Stromal cell of bone marrow (primary cell): ENCODE results near the gene SEC24D.

Source experiments
- DNase-seq: peaks from one replicate; pipeline ENCODE4 v3.0.0-alpha.2; 2012; ENCODE audit warnings: low read depth

SEC24D gene

DNA sequence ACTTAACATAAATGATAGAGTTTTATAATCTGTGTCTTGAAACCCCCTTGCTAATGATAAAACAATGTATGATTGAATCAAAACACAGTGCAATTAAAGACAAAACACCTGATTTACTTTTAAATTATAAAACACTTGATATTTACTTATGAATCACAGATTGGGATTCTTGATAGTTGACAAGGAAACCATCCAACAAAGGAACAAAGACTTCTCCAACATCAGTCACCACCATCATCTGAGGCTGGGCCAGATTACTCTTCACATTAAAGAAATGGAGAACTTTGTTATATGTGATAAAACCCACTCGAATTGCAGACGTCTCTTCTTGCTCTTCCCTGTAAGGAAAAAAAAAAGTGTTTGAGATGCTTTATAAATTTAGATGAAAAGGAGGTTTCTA is 83.4 kb downstream of the SEC24D start:
- no peak for DNase-seq

DNA sequence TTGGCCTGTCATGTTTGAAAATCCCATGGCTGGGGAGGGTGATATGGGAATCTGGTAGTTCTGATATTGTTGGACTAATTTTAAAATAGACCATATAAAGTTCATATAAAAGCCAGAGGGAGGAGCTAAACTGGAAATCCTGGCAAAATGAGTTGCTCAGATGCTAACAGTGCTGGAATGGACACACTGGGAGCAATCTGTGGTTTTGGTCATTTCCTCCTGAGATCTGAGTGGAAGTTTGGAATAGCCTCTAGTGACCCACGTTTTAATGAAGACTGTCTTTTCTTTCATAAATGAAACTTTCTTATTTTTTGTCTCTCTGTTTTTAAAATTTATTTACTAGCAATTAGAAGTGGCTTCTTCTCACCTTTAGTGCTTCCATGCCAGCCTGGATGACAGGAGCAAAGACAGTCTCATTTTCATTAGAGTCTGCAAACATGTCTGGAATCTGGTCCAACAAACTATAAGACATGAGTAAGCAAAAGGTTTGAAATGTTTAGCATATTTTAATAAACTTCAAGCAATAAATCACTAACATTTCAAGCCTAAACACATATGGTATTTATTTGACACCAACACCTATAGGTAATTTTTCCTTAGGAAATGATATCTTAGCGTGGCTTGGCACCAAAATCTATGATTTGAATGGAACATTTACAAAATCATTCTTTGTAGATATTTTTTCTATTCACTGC is 84.2 kb downstream of the SEC24D start:
- DNase-seq: peak; percentile 91

DNA sequence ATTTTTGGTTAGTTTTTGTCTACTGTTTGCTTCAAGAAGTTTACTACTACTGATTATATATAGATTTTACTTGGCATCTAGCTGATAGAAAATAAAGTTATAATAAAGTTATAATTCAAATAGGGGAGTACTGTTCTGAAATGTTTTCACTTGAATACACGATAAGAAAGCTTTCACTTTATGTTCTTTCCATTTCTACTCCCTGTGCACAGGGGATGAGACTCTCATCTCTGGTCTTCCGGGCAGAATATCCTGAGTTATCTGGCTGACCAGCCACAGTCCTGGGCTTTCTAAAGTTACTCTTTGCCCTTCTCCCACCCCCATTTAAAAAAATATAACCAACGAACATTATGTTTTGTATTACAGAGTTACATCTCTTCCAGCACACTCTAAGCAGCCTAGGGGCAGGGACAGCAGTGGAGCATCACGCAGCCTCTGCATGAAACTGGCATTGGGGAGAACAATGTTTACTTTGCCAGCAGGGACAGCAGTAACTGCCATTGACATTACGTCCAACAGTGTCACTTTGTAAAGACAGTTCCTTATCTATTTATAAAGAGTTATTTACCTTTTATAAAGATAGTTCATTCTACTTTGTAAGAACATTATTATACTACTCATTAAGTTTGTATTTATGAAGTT is 86.5 kb downstream of the SEC24D start:
- no peak for DNase-seq

DNA sequence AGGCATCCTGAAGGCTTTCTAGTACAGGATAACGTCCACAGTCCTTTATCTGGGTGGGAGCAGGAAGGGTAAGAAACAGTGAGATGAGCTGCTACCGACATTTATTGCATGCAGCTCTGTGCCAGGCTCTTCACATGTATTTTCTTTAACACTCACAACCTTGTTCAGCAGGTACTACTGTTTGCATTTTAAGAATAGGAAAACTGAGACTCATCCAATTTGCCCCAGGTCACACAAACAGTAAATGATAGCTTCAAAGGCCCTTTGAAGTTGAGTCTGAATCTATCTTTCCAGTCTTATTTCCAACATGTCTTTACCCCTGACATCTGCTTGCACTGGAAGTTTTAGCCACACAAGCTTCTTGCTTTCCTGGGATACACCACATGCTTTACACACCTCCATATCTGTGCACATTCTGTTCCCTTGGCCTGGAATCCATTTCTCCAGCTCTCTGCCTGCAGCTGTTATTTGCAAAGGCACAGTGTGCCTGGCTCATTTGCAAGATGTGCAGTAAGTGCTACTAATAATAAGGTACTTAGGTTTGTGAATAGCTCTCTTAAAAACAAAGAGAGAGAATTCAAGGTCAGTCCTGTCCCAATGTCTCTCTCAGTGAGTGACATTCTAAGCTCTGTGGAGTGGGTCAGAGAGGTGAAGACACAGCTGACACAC is 89.5 kb downstream of the SEC24D start:
- no peak for DNase-seq

DNA sequence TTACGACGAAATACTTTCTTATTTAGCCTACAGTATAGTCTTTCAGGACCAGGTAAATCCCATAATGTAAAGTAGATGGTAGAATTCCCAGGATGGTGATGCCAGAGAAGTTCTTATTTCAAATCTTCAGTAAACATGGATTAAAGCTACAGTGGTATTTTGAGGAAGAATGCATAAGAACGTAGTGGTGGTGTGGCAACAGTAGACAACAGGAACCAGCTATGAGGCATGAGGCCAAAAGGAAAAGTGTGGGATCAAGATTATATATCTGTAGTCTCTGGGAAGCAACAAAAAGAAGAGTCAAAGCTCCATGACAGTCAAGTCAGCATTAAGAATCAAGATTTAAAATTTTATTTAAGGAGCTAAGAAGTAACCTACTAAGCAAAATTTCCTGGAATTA is 90.6 kb downstream of the SEC24D start:
- DNase-seq: no peak

DNA sequence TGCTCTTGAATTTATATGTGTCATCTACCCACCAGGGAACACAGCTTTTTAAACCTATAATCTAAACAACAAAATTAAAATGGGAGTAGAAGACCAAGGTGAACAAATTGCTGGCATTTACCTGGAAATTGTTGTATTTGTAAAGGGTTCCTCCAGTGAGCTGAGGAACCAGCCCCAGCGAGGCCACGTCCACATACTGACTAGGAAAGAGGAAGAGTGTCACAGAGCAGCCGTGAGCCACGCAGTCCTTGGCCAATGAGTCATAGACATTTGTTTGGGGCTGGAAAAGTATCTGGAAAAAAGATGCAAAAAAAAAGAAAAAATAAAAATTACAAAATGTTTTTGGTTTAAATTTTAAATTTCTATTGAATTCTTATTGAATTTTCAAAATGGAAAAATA is 92.1 kb downstream of the SEC24D start:
- no peak for DNase-seq

DNA sequence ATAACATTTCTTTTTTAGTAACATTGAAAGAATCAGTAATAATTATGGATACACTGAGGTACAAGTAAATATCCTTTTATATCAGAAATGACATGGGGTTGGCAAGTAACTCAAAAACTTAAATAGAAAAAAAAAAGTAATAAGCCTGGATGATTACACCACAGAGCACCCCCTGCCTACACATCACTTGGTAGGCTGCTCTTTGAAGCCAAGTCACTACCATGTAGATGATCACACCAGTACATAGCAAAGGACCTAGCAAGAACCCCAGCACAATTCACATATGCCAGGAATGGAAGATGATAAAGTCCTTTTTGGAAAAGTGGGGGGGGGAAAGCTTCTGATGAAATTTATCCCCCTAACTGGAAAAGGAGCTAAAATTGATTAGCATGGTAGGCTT is 93.9 kb downstream of the SEC24D start:
- no peak for DNase-seq

DNA sequence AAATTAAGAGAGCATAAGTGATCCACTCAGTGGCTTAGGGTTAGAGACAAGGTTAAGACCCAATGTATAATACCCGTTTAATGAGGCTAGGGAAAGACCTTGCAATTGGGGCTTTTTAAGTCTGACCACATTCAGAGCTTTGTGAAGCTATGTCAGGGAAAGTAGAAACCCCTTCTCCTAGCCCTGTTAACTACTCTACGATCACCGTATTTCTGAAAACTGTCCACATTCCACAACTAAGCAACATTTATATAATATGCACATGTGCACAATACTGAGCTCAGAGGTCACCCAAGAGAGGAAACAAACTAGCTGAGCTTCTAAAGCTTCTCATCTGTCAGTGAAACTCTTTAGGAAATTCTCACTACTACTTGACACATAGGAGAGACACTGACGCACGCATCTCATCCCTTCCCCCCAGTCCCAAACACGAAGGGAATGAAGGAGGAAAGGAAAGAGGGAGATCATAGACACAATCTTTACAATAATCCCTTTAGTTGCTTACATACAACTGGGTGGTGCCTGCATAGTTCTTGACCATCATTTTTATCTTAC is 94.5 kb downstream of the SEC24D start:
- no peak for DNase-seq

DNA sequence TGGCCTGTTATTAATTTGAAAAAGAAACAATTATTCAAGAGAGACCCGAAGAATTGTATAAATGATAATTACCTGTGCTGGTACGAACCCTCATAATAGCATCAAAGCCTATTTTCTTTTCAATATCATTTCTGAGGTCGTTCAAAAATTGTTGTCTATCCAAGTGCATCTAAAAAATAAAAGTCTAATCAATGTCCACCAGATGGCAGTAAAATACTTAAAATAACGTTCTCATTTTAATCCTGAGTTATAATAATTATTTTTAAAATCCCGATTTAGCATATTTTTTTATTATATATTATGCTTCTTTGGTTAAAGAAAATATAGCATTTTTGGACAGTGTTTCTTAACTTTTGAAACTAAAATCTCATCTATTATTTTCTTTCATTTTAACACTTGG is 95.1 kb downstream of the SEC24D start:
- DNase-seq: no peak

DNA sequence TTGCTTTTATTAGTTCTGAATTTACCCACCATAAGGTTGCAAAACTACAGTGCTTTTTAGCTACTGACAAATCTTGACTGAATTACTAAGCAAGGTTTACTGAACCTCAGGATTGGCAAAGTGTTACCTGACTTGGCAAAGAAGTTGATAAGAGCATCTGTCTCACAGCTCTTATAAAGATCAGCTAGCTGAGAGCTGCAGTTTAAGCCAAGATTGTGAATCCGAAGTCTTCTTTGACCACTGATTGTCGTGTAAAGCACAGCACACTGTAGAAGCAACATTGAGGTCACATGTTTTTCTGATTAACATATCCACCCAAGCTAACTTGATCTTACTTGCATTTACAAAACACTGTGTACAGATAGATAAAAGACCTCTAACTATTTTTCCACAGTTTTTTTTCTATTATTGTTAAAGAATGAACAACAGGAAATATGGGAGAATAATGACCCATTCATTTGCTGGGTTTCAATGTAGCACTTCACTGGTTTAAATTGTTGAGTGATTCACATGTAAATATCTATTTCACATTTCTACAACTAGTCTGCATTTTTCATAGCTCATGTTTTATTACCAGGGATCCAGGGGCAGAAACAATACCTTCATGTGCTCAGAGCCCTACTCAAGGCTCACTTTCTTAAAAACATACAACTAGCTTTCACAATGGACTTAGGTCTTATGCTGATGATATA is 96.8 kb downstream of the SEC24D start:
- DNase-seq: no peak

DNA sequence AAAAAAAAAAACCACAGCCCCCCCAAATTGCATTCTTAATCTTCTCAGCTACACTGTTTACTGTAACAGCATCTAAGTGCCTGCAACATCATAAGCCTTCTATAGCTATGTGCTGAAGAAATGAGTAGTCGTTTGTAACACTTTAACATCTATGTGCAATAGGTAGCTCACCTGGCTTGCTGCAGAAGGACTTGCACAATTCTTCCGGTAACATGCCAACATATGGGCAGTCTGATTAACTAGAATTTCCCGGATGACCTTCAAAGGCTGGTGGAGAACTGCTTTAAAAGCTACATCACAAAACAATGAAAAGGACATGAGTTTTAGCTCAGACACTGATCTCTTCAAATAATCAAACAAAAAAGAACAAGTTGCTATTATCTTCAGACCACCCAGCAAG is 97.8 kb downstream of the SEC24D start:
- DNase-seq: no peak

DNA sequence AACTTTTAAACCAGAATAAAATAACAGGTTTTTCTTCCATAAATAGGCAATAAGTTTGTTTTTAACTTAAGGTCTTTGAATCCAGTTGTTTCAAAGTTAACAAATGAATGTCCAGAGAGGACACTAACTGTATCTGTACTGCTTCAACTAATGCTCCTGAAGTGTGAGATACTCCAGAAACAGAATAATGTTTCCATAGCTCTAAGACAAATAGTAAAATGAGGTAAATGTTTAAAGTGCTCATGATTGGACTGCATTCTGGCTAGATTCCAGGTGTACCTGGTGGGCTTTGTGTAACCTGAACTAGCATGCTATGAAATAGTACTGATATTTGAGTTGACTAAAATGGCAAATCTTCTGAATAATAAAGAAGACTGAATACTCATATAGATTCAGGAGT is 99.0 kb downstream of the SEC24D start:
- no peak for DNase-seq

DNA sequence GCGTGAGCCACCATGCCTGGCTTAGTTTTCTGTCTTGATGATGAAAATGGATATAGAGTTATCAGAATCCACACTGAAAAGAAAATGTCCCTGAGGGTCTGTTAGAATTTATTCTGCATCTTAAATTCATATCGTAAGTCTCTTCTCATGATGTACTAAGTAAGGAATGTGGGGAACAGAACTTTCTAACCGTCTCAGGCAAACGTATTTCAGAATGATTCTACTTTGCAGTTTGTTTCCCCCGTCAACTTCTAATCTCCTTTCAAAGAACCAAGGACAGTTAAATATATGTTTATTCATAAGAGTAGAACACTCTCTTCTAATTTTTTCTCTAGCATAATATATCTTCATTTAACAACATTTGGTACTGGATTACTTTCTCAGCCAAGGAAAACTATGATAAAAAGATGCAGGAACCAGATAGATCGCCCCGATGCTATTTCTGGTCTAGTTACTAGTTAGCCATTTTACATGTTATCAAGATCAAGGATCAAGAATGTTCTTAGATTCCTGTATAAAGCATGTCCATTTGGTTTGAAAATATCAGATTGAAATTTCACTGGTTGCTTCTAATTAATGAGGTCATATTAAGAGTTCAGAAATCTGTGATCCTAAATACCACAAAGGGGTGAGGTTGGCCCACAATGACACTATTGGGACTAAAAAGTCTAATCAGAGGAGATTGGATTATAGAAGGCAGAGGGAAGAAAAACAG is 101.3 kb downstream of the SEC24D start:
- DNase-seq: no peak

DNA sequence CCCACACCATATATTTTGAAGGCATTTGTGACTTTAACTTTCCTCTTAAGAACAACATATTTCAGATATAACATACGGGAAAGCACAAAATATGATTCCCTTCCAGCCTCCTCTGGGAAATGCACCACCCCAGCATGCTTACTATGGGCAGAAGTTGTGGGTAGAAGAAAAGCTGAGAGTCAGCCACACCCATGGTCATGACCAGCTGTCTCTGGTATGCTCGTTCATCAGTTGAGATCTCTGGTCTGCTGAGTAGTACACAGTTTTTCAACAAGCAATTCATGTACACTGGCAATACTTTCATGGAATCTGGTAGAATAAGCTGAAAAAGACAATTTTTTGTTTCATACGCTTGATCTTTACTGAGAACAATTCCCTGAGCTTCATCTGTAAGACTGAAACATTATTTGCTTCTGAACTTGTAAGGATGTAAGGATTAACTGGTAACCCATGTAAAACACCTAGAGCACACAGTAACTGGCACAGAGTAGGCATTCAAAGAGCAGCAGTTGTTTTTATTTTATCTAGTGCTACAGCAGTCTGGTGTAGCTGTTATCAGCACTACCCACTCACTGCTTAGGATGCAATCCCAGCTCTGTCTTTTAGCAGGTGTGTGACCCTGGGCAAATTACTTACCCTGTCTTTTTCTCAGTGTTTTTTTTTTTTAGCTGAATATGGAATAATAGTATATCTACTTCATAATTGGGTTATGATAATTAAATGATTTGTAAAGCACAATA is 103.2 kb downstream of the SEC24D start:
- DNase-seq: peak; percentile 67

DNA sequence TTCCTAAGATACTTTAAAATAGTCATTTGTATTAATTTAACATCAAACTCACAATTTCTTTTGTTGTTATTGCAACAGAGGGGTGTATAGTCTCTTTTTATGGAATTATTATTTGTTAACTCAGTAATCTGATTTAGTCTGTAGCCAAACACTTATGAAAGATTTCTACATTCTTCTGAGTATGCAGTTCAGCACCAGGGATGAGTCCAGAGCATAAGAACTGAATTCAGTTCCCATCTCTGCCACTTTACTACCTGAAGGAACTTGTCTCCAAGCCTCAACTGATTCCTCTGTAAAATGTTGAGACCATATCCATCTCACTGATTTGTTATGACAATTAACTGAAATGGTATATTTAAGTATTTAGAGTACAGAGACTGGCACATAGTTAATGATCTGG is 105.2 kb downstream of the SEC24D start:
- no peak for DNase-seq

DNA sequence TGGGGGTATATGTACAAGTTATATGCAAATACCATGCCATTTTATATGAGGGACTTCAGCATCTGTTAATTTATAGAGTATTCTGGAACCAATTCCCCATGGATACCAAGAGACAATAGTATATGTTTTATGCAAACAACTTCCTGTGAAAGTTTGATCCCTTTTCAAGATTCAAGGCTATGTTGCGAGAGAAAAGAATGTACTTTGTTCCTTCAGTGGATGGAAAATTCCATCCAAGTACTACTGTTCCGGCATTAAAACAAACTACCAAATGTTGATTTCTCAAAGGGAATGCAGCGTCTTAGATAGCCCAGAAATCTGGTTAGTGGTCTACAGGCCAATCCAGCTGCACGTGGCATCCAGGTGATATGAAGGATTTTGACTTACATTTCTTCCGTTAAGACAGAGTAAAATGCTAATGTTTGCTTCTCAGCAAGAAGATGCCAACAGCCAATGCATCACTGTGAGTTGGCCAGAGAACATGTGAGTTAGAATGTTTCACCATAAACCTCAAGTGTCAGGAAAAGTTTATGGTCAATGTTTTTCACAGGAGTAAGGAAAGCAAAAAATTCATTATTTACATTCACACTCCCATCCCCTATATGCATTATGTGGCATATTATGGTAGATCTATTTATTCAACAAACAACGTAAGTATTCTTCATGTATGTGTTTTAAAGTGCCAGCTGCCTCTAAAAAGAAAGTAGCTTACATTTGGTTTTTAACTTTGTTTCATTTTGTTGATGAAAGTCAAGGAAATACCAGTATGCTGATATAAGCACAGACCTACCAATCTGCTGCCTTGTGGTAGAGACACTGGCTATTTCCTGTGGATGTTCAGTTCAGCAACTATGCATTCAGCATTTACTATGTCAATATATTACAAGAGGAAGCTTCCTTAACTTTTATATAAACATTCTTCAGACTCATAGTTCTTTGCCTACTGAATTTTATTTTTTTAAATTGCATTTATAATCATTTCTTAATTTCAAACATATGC is 106.3 kb downstream of the SEC24D start:
- no peak for DNase-seq

DNA sequence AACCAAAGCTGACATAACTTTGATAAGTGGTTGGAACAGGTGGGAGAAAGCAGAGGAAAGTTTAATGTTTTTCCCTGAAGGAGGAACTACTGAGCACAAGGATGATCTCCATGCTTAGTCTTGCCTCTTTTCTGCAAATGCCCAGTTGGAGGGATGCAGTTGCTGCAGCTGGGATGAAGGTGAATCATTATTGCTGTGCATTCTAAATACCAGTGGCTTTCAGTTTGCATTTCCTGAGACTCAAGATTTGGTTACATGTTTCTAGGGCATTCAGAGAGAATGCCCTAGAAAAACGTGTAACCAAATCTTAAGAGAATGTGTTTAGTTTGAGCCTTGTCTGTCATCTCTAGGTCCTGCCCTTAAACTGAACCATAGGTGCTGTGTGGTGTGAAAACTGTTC is 108.6 kb downstream of the SEC24D start:
- DNase-seq: no peak

DNA sequence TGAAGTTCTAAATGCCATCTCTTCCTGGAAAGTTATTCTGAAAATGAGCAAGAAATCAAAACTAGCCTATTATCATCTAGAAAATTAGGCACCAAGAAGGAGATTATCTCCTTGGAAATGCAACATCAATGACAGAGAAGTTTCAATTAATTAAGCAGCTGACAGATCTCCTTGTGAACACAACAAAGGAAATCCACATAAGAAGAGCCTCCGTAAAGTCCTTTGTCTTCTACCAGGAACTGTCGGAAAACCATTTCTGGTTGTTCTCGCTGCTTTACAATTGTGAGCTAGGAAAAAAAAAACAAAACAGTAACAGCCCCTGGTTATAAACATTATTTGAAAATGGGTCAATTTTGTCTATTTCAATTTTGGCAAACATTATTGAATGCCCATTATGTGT is 112.6 kb downstream of the SEC24D start:
- no peak for DNase-seq

DNA sequence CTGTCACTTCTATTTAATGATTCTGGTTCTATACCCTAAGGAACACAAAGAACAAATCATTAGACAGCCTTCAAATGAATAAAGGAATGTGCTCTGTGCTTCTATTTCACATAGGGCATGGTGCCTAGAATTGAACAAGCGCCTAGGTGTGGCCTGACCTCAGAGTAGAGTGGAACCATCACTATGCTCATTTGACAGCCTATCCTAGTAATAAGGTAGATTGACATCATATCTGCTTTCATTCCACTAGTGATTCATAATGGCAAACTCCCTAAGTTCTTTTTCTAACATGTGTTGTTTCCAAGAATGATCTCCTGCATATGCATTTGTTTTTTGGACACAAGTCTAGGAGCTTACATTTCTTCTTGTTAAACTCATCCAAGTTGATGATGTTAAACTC is 114.2 kb downstream of the SEC24D start:
- no peak for DNase-seq
